Right lobe of liver (tissue), 6 donors: ENCODE data around the gene CCT3. TPM values are rescaled to one million over a fixed set of nuclear protein-coding genes. Genes with fewer than 3 reads are reported as not detected.
A peak's percentile ranks its signal among the peaks of the same experiment; 100 is the strongest.

Experiments
- ATAC-seq, 4 donors: fragments of 200-7000 bp; cut with Tn5 transposase; one replicate each; pipeline ENCODE4 v1.9.1; 2020; ENCODE audit warnings: mild to moderate bottlenecking in 4 of 4, moderate library complexity in 4 of 4
- DNase-seq, 3 donors: peaks; one replicate each; pipeline ENCODE4 v3.0.0-alpha.2; 2020
- H3K27ac ChIP-seq, 3 donors: fragments of 200-600 bp; one replicate each; pipeline ENCODE4 v1.8.0; 2022
- H3K27me3 ChIP-seq, 2 donors: fragments of 200-600 bp; one replicate each; pipeline ENCODE4 v1.8.0; 2022
- H3K36me3 ChIP-seq, 4 donors: fragments of 200-600 bp; sonication (generic) in 1 of 4; one replicate each; pipeline versions ENCODE4 v1.5.1 to v1.8.0; 2017 to 2022; ENCODE audit warnings: control low read depth in 1 of 4
- H3K4me1 ChIP-seq, 4 donors: fragments of 200-600 bp; sonication (generic) in 1 of 4; one replicate each; pipeline versions ENCODE4 v1.5.1 to v1.8.0; 2017 to 2022; ENCODE audit warnings: control low read depth in 1 of 4
- H3K4me3 ChIP-seq, 3 donors: fragments of 200-600 bp; one replicate each; pipeline ENCODE4 v1.8.0; 2022
- H3K9me3 ChIP-seq, 4 donors: fragments of 200-600 bp; sonication (generic) in 1 of 4; one replicate each; pipeline versions ENCODE4 v1.5.1 to v1.8.0; 2017 to 2022; ENCODE audit warnings: control low read depth in 1 of 4
- POLR2A ChIP-seq: fragments of 450-650 bp; IDR thresholded peaks from one replicate; pipeline ENCODE4 v1.6.1; 2017; ENCODE audit warnings: antibody characterized with exemption, mild to moderate bottlenecking
- WGBS: methylation state at CpG from one replicate; pipeline ENCODE4 v1.1.6; 2018; ENCODE audit warnings: low coverage, low lambda C conversion rate; ENCODE audit not compliant: insufficient coverage; ENCODE audit errors: missing lambda C conversion rate; 5-methylcytosine and 5-hydroxymethylcytosine counted together
- intact Hi-C, 2 donors: fragments of 100-400 bp; cut with DNase I; formaldehyde crosslinking; loops; one replicate each; pipeline versions ENCODE4 v1.11.2 to v1.14.1; 2022
- total RNA-seq, 6 experiments: library from RNA; depleted of rRNA in 2 of 6; stranded (reverse); fragments of >200 nt in 2 of 6; fragmentation: NEBNext Ultra II Directional in 3 of 6; extraction: Animal tissue kit (Norgen Biotek cat#: 25700) in 3 of 6; gene quantifications; one replicate each; pipeline versions ENCODE4 v1.1.0 to v1.2.4, GENCODE V29; 2016 to 2023
- TF ChIP-seq, protein P1 (sequence below), 4 donors: fragments of 200-600 bp in 3 of 4; fragments of 450-650 bp in 1 of 4; IDR thresholded peaks; one replicate each; pipeline versions ENCODE4 v1.5.1 to v1.8.0; 2016 to 2022; ENCODE audit warnings: antibody characterized with exemption in 4 of 4, mild to moderate bottlenecking in 2 of 4
- donor health status: DM: no; HTN: yes; CAD: no.
- donor health status: DM: no; HTN: no; CAD: no.
- donor health status: DM: no; HTN: no; CAD: no.
- donor health status: DM: no; HTN: yes; CAD: no.
- donor health status: DM: no; HTN: yes; CAD: no.

CCT3 gene
- total RNA-seq, 6 experiments from 2014 or later = 79.3 to 179 (median 115) TPM

- H3K4me1 ChIP-seq = peaks cover 0 to 23% (median 0%) of the 10 kb centered on the region in 4 donors
- H3K27me3 ChIP-seq = no peaks in the 10 kb centered on the region
- DNase-seq (no peak), ATAC-seq (peak in 3 of 4 donors; percentile 6 to 44 (median 13))
- no peaks in the 10 kb centered on the region for H3K36me3 ChIP-seq
- no peak overlapping the region for H3K4me3 ChIP-seq
- WGBS = 72% methylated on average over 4 of the region's 7 CpGs
- intact Hi-C loops = no loop called here
- peak overlapping the region in 1 of 3 donors; percentile 11 for H3K27ac ChIP-seq
- TF ChIP-seq, protein P1, sequence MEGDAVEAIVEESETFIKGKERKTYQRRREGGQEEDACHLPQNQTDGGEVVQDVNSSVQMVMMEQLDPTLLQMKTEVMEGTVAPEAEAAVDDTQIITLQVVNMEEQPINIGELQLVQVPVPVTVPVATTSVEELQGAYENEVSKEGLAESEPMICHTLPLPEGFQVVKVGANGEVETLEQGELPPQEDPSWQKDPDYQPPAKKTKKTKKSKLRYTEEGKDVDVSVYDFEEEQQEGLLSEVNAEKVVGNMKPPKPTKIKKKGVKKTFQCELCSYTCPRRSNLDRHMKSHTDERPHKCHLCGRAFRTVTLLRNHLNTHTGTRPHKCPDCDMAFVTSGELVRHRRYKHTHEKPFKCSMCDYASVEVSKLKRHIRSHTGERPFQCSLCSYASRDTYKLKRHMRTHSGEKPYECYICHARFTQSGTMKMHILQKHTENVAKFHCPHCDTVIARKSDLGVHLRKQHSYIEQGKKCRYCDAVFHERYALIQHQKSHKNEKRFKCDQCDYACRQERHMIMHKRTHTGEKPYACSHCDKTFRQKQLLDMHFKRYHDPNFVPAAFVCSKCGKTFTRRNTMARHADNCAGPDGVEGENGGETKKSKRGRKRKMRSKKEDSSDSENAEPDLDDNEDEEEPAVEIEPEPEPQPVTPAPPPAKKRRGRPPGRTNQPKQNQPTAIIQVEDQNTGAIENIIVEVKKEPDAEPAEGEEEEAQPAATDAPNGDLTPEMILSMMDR (IDR thresholded peaks at IDR 0.05) = no peak
- no peak for TF ChIP-seq POLR2A
- no peaks in the 10 kb centered on the region for H3K9me3 ChIP-seq
Measured at GRCh38 chr1:156368157-156368658, 30.1 kb upstream of the CCT3 start.

DNA sequence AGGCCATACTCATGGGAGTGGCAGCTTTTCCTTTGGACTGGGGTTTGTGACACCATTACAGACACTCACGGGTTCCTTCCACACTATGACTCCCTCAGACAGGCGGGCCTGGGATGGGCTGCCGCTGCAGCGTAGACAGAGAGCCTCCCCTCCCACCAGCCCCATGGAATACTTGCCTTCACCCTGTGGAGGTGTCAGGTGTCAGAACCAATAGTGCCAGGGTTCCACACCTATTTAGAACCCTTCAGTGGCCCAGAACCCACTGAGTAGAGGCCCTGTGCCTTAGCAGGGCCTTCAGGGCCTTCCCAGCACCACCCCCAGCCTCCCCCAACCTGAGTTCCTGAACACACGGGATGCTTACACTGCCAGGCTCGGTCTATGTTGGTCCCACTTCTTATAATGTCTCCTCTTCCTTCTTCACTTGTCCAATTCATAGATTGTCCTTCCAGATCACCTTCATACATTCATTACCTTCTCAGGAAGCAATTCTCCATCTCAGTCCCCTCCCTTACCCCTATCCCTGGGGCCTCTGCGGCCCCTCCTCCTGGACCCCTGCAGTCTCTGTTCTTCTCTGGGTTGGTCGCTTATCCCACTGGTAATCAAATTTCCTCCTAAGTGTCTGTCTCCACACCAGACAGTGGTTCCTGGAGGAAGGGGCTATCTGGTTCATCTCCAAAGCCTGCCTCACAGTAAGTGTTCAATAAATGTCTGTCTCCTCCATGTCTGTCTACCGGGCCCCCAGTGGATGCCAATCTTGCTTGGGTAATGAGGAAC is 29.5 kb upstream of the CCT3 start:
- H3K27me3 ChIP-seq = no peaks in the 10 kb centered on the region
- no peaks in the 10 kb centered on the region for H3K36me3 ChIP-seq
- TF ChIP-seq POLR2A = no peak
- TF ChIP-seq, protein P1 (IDR thresholded peaks at IDR 0.05) = no peak
- intact Hi-C loops = no loop called here
- no peak overlapping the region for H3K27ac ChIP-seq
- no peaks in the 10 kb centered on the region for H3K9me3 ChIP-seq
- ATAC-seq (no peak), DNase-seq (no peak)
- 68% methylated on average over 6 of the region's 9 CpGs for whole genome bisulfite sequencing
- no peak overlapping the region for H3K4me3 ChIP-seq
- peaks cover 0 to 23% (median 0%) of the 10 kb centered on the region in 4 donors for H3K4me1 ChIP-seq

- no peak overlapping the region for H3K27ac ChIP-seq
- 100% methylated on average over 1 of the region's 5 CpGs for WGBS
- no peaks in the 10 kb centered on the region for H3K27me3 ChIP-seq
- TF ChIP-seq POLR2A = no peak
- TF ChIP-seq, protein P1 (IDR thresholded peaks at IDR 0.05) = no peak
- H3K36me3 ChIP-seq = no peaks in the 10 kb centered on the region
- H3K4me1 ChIP-seq = peaks cover 0 to 22% (median 0%) of the 10 kb centered on the region in 4 donors
- intact Hi-C loops = no loop called here
- ATAC-seq = no peak
- H3K4me3 ChIP-seq = no peak overlapping the region
- DNase-seq = no peak
- H3K9me3 ChIP-seq = no peaks in the 10 kb centered on the region
Measured at GRCh38 chr1:156366378-156367166, 28.5 kb upstream of the CCT3 start.

GRCh38 chr1:156365754-156366153 is 27.7 kb upstream of the CCT3 start:
- Histone ChIP-seq H3K4me3 (no peak overlapping the region), H3K9me3 (no peaks in the 10 kb centered on the region), H3K27ac (no peak overlapping the region), H3K4me1 (peaks cover 0 to 14% (median 0%) of the 10 kb centered on the region in 4 donors), H3K27me3 (no peaks in the 10 kb centered on the region), H3K36me3 (no peaks in the 10 kb centered on the region)
- ATAC-seq (peak in 1 of 4 donors; percentile 32), DNase-seq (no peak)
- intact Hi-C loops = no loop called here
- TF ChIP-seq POLR2A = no peak
- TF ChIP-seq, protein P1 (IDR thresholded peaks at IDR 0.05) = no peak
